ENCODE results near the gene NAT10. TPM values are rescaled to one million over a fixed set of nuclear protein-coding genes. Genes with fewer than 3 reads are reported as not detected.

NAT10 gene
- total RNA-seq, 1 donor from 2014 or later, result 32.2 TPM

DNA sequence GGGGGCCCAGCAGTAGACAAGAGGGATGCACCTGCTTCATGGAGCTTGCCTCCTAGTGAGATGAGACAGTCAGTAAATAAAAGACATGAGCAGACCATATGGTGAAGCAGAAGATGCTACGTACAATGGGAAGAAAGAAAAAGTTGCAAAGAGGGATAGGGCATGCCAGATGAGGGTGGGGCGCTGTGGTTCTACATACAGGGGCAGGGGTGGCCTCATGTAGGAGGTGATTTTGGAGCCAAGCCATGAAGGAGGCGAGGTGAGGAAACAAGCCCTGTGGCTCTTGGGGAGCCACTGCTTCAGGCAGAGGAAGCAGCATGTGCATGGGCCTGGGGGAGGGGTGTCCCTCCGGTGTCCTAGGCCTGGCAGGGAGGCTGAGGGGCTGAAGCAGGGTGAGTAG lies 15.2 kb downstream of the NAT10 start:
- H3K4me3 ChIP-seq (ENCODE audit: insufficient read depth, low read depth, low read length), result no peak overlapping the region
- no peak overlapping the region for H2AFZ ChIP-seq (ENCODE audit: low read depth, low read length)
- H3K9ac ChIP-seq (ENCODE audit: low read length), result no peak overlapping the region
- peaks cover 19% of the 10 kb centered on the region for H4K20me1 ChIP-seq (ENCODE audit: insufficient read depth, low read length)
- H3K9me3 ChIP-seq (ENCODE audit: insufficient read depth, low read depth, low read length), result no peaks in the 10 kb centered on the region
- peaks cover 37% of the 10 kb centered on the region for H3K36me3 Mint-ChIP-seq (ENCODE audit: low read depth, unreplicated experiment)
- no peaks in the 10 kb centered on the region for H3K9me3 Mint-ChIP-seq (ENCODE audit: unreplicated experiment)
- no peaks in the 10 kb centered on the region for H3K4me1 ChIP-seq (ENCODE audit: insufficient read depth, low read length)
- no peaks in the 10 kb centered on the region for H3K79me2 ChIP-seq (ENCODE audit: insufficient read depth, low read length)
- H3K4me1 Mint-ChIP-seq (ENCODE audit: low read depth, unreplicated experiment), result no peaks in the 10 kb centered on the region
- H3K27ac ChIP-seq (ENCODE audit: low read depth, low read length), result no peak overlapping the region
- no peaks in the 10 kb centered on the region for H3K27me3 Mint-ChIP-seq (ENCODE audit: low read depth, unreplicated experiment)
- H3K27me3 ChIP-seq (ENCODE audit: insufficient read depth, low read length), result no peaks in the 10 kb centered on the region
- FAIRE-seq, result no peak
- no peak overlapping the region for H3K4me3 Mint-ChIP-seq (ENCODE audit: unreplicated experiment)
- TF ChIP-seq EZH2 (IDR thresholded peaks at IDR 0.05; ENCODE audit: insufficient read depth, low read length) (no peak), CTCF (IDR thresholded peaks at IDR 0.05; ENCODE audit: insufficient read depth, low read depth, low read length) (no peak)
- no peak for DNase-seq (ENCODE audit: low read depth)
- H3K27ac Mint-ChIP-seq (ENCODE audit: unreplicated experiment), result no peak overlapping the region
- peaks cover 66% of the 10 kb centered on the region for H3K36me3 ChIP-seq (ENCODE audit: insufficient read depth, low read length)
- no peak overlapping the region for H3K4me2 ChIP-seq (ENCODE audit: low read length)

DNA sequence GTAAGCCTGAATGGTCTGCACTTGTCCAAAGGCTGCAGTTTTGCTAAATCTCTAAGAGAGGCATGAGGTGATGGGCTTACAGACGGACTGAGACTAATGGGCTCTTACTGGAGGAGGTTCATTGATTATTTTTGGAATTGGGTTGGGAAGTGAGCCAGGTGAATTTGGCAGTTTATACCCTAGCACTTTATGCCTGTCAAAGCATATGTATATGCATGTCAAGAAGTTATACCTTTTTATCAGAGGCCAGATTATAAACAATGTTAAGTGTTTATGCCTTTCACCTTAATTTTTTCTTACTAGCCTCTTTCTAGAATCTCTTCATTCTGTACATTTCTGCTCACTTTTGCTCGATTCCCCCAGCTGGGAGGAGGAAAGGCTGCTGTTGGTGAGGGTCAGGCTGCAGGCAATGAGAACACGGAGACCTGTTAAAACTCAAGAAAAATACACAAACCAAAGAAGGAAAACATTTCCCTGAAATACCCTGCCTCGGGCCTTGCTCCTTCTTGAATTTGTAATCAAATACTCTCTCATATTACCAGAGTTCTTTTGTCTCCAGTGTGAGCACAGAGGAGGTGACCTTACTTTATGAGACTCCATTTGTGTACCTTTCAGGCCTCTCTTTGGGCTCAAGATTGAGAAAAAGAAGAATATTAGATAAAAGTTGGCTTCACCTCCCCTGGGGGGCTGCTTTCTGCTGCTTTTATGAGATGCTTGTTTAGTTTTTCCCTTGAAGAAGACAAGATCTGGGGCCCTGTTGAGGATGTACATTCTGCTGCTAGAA lies 19.6 kb downstream of the NAT10 start:
- Histone ChIP-seq H3K9ac (ENCODE audit: low read length) (no peak overlapping the region), H3K4me3 (ENCODE audit: insufficient read depth, low read depth, low read length) (no peak overlapping the region), H3K36me3 (ENCODE audit: insufficient read depth, low read length) (peaks cover 55% of the 10 kb centered on the region), H3K4me2 (ENCODE audit: low read length) (no peak overlapping the region), H3K27me3 (ENCODE audit: insufficient read depth, low read length) (no peaks in the 10 kb centered on the region), H3K79me2 (ENCODE audit: insufficient read depth, low read length) (no peaks in the 10 kb centered on the region), H2AFZ (ENCODE audit: low read depth, low read length) (no peak overlapping the region), H3K4me1 (ENCODE audit: insufficient read depth, low read length) (no peaks in the 10 kb centered on the region), H3K27ac (ENCODE audit: low read depth, low read length) (no peak overlapping the region), H3K9me3 (ENCODE audit: insufficient read depth, low read depth, low read length) (no peaks in the 10 kb centered on the region), H4K20me1 (ENCODE audit: insufficient read depth, low read length) (peaks cover 17% of the 10 kb centered on the region)
- Mint-ChIP-seq H3K27ac (ENCODE audit: unreplicated experiment) (no peak overlapping the region), H3K4me1 (ENCODE audit: low read depth, unreplicated experiment) (no peaks in the 10 kb centered on the region), H3K4me3 (ENCODE audit: unreplicated experiment) (no peak overlapping the region), H3K9me3 (ENCODE audit: unreplicated experiment) (no peaks in the 10 kb centered on the region), H3K36me3 (ENCODE audit: low read depth, unreplicated experiment) (peaks cover 27% of the 10 kb centered on the region), H3K27me3 (ENCODE audit: low read depth, unreplicated experiment) (no peaks in the 10 kb centered on the region)
- TF ChIP-seq EZH2 (IDR thresholded peaks at IDR 0.05; ENCODE audit: insufficient read depth, low read length), result no peak
- no peak for TF ChIP-seq CTCF (IDR thresholded peaks at IDR 0.05; ENCODE audit: insufficient read depth, low read depth, low read length)
- FAIRE-seq (no peak), DNase-seq (ENCODE audit: low read depth) (no peak)
